WTC11 (cell line): ENCODE results near the gene NR5A1. TPM values are rescaled to one million over a fixed set of nuclear protein-coding genes. Genes with fewer than 3 reads are reported as not detected.

Experiments
- ATAC-seq: fragments of 200-7000 bp; cut with Tn5 transposase; 2 replicates; pipeline ENCODE4 v1.10.0; 2021; ENCODE audit warnings: mild to moderate bottlenecking, moderate library complexity
- CTCF ChIA-PET: fragments of 300-600 bp; sonication (Branson Sonifier 250); formaldehyde crosslinking; loops from one replicate; lab custom pipeline; 2021; ENCODE audit warnings: antibody characterized with exemption; lab: Charles Lee
- POLR2A ChIA-PET: fragments of 350-600 bp; sonication (Branson Sonifier 250); formaldehyde crosslinking; loops from one replicate; lab custom pipeline; 2021; ENCODE audit warnings: antibody characterized with exemption; lab: Charles Lee
- DNase-seq: peaks from one replicate; pipeline ENCODE4 v3.0.0; 2021; ENCODE audit warnings: low spot score
- H3K27ac Mint-ChIP-seq: 2 replicates; pipeline ENCODE4 v1.8.0; 2021; ENCODE audit warnings: mixed read lengths
- H3K27me3 Mint-ChIP-seq: 2 replicates; pipeline ENCODE4 v1.8.0; 2021; ENCODE audit warnings: low read depth, mild to moderate bottlenecking, moderate library complexity, mixed read lengths
- H3K36me3 Mint-ChIP-seq: 2 replicates; pipeline ENCODE4 v1.8.0; 2021; ENCODE audit warnings: mixed read lengths
- H3K4me1 Mint-ChIP-seq: 2 replicates; pipeline ENCODE4 v1.8.0; 2022; ENCODE audit warnings: mixed read lengths
- H3K4me3 Mint-ChIP-seq: 2 replicates; pipeline ENCODE4 v1.8.0; 2021; ENCODE audit warnings: mild to moderate bottlenecking, moderate library complexity, mixed read lengths
- H3K9me3 Mint-ChIP-seq: 2 replicates; pipeline ENCODE4 v1.8.0; 2021; ENCODE audit warnings: mixed read lengths
- CREB1 ChIP-seq: sonication (generic); formaldehyde crosslinking; IDR thresholded peaks from 2 replicates; pipeline ENCODE4 v1.8.0; 2023; ENCODE audit warnings: mild to moderate bottlenecking, missing genetic modification reagents
- ESRRA ChIP-seq: sonication (generic); formaldehyde crosslinking; IDR thresholded peaks from 2 replicates; pipeline ENCODE4 v1.8.1; 2022; ENCODE audit warnings: mild to moderate bottlenecking, missing genetic modification reagents, borderline replicate concordance
- FOXK1 ChIP-seq: sonication (generic); formaldehyde crosslinking; IDR thresholded peaks from 2 replicates; pipeline ENCODE4 v1.8.0; 2022; ENCODE audit warnings: mild to moderate bottlenecking, moderate library complexity, missing genetic modification reagents
- FOXP1 ChIP-seq: sonication (generic); formaldehyde crosslinking; IDR thresholded peaks from 2 replicates; pipeline ENCODE4 v1.8.0; 2022; ENCODE audit warnings: missing genetic modification reagents, mild to moderate bottlenecking, moderate library complexity, borderline replicate concordance
- GABPB1 ChIP-seq: sonication (generic); formaldehyde crosslinking; IDR thresholded peaks from 2 replicates; pipeline ENCODE4 v1.8.1; 2023; ENCODE audit warnings: mild to moderate bottlenecking, missing genetic modification reagents
- GRHL2 ChIP-seq: fragments of 250-450 bp; sonication (Bioruptor Pico); IDR thresholded peaks from 2 replicates; pipeline ENCODE4 v1.8.0; 2022; ENCODE audit warnings: mild to moderate bottlenecking, moderate library complexity; ENCODE audit not compliant: insufficient replicate concordance, severe bottlenecking
- GTF2I ChIP-seq: fragments of 250-450 bp; sonication (Bioruptor Pico); conservative IDR thresholded peaks from 2 replicates; pipeline ENCODE4 v1.4.0; 2021; ENCODE audit warnings: mild to moderate bottlenecking
- NFATC4 ChIP-seq: fragments of 250-450 bp; sonication (Bioruptor Pico); IDR thresholded peaks from 2 replicates; pipeline ENCODE4 v1.9.0; 2021; ENCODE audit warnings: mild to moderate bottlenecking
- SMAD3 ChIP-seq: sonication (generic); formaldehyde crosslinking; IDR thresholded peaks from 2 replicates; pipeline ENCODE4 v1.8.0; 2022; ENCODE audit warnings: missing genetic modification reagents, mild to moderate bottlenecking, borderline replicate concordance
- SMAD4 ChIP-seq: sonication (generic); formaldehyde crosslinking; IDR thresholded peaks from 2 replicates; pipeline ENCODE4 v1.8.0; 2022; ENCODE audit warnings: mild to moderate bottlenecking, missing genetic modification reagents
- TP53 ChIP-seq: sonication (generic); formaldehyde crosslinking; IDR thresholded peaks from 2 replicates; pipeline ENCODE4 v1.8.1; 2023; ENCODE audit warnings: mild to moderate bottlenecking, missing genetic modification reagents
- ZNF263 ChIP-seq: sonication (generic); formaldehyde crosslinking; IDR thresholded peaks from 2 replicates; pipeline ENCODE4 v1.8.1; 2022; ENCODE audit warnings: low read depth, mild to moderate bottlenecking, moderate library complexity, missing genetic modification reagents
- total RNA-seq: library from RNA; stranded (reverse); gene quantifications from 3 replicates; pipeline ENCODE4 v1.2.3, GENCODE V29; 2021
- TF ChIP-seq, protein P1 (sequence below): sonication (generic); formaldehyde crosslinking; IDR thresholded peaks from 2 replicates; pipeline ENCODE4 v1.8.1; 2022; ENCODE audit warnings: missing genetic modification reagents, borderline replicate concordance
- TF ChIP-seq, protein P2 (sequence below): sonication (generic); formaldehyde crosslinking; IDR thresholded peaks from 2 replicates; pipeline ENCODE4 v1.8.0; 2023; ENCODE audit warnings: missing genetic modification reagents
- TF ChIP-seq, protein P3 (sequence below): sonication (generic); formaldehyde crosslinking; IDR thresholded peaks from 2 replicates; pipeline ENCODE4 v1.8.0; 2022; ENCODE audit warnings: mild to moderate bottlenecking, missing genetic modification reagents
- TF ChIP-seq, protein P4 (sequence below): sonication (generic); formaldehyde crosslinking; conservative IDR thresholded peaks from 2 replicates; pipeline ENCODE4 v1.8.1; 2022; ENCODE audit warnings: mild to moderate bottlenecking, missing genetic modification reagents
- TF ChIP-seq, protein P5 (sequence below): sonication (generic); formaldehyde crosslinking; IDR thresholded peaks from 2 replicates; pipeline ENCODE4 v1.8.0; 2023; ENCODE audit warnings: missing genetic modification reagents, mild to moderate bottlenecking, borderline replicate concordance
- TF ChIP-seq, protein P6 (sequence below): sonication (generic); formaldehyde crosslinking; IDR thresholded peaks from 2 replicates; pipeline ENCODE4 v1.8.0; 2022; ENCODE audit warnings: missing genetic modification reagents

The NR5A1 gene
- total RNA-seq, 1 experiment from 2014 or later = 0.77 TPM

DNA sequence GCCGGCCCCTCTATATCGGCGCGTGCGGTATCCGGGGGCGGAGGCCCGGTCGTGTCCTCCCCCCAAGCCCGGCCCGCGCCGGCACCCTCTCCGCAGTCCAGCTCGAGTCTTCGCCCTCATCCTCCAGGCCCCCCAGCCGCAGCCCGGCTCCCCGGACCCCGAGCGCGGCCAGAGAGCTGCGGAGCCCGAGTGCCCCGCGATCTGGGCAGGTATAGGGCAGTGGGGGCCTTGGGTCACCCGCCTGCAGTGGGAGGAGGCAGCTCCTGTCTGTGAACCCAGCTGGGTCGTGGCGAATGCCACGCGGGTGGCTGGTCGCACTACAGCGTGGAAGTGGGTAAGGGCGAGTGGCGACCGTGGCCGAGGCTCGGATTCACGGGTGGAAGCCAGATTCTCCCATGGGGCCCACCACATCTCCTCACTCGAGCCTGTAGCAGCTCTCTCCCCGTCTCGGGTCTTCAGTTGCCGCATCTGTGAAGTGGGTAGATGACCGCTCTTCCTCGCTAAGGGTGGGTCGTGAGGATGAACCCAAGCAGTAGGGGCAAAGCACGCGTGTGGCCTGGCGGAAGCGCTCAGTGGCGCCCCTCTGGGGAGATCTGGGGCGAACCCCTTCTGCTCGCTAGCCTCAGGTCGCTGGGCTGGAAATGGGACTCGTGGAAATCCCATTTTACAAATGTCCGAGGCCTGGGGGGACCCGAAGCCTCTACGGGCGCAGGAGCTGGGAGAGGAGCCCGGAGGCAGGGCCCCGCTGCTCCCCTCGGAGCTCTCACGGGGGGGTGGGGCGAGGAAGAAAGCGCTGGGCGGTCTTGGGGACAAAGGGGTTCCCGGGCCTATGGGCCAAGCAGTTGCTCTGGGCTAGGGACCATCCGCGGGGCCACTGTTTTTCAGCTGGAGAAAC is 1.9 kb downstream of the NR5A1 start (continued):
- peak; percentile 87 for TF ChIP-seq GTF2I (CRISPR knock-in tag)
- TF ChIP-seq, protein P1, sequence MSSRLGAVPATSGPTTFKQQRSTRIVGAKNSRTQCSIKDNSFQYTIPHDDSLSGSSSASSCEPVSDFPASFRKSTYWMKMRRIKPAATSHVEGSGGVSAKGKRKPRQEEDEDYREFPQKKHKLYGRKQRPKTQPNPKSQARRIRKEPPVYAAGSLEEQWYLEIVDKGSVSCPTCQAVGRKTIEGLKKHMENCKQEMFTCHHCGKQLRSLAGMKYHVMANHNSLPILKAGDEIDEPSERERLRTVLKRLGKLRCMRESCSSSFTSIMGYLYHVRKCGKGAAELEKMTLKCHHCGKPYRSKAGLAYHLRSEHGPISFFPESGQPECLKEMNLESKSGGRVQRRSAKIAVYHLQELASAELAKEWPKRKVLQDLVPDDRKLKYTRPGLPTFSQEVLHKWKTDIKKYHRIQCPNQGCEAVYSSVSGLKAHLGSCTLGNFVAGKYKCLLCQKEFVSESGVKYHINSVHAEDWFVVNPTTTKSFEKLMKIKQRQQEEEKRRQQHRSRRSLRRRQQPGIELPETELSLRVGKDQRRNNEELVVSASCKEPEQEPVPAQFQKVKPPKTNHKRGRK (CRISPR knock-in tag) = no peak
- TF ChIP-seq, protein P2, sequence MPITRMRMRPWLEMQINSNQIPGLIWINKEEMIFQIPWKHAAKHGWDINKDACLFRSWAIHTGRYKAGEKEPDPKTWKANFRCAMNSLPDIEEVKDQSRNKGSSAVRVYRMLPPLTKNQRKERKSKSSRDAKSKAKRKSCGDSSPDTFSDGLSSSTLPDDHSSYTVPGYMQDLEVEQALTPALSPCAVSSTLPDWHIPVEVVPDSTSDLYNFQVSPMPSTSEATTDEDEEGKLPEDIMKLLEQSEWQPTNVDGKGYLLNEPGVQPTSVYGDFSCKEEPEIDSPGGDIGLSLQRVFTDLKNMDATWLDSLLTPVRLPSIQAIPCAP = no peak
- TF ChIP-seq ZNF263 (CRISPR knock-in tag) = no peak
- TF ChIP-seq, protein P3, sequence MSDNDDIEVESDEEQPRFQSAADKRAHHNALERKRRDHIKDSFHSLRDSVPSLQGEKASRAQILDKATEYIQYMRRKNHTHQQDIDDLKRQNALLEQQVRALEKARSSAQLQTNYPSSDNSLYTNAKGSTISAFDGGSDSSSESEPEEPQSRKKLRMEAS (CRISPR knock-in tag) = no peak
- TF ChIP-seq ESRRA (CRISPR knock-in tag) = no peak
- TF ChIP-seq FOXP1 (CRISPR knock-in tag) = 0 out of 2 replicates have a peak, but pooled peaks have one; percentile 43
- no peak for TF ChIP-seq CREB1
- TF ChIP-seq, protein P4, sequence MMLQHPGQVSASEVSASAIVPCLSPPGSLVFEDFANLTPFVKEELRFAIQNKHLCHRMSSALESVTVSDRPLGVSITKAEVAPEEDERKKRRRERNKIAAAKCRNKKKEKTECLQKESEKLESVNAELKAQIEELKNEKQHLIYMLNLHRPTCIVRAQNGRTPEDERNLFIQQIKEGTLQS (CRISPR knock-in tag) = no peak
- TF ChIP-seq NFATC4 (CRISPR knock-in tag) = no peak
- no peak for TF ChIP-seq TP53 (CRISPR knock-in tag)

DNA sequence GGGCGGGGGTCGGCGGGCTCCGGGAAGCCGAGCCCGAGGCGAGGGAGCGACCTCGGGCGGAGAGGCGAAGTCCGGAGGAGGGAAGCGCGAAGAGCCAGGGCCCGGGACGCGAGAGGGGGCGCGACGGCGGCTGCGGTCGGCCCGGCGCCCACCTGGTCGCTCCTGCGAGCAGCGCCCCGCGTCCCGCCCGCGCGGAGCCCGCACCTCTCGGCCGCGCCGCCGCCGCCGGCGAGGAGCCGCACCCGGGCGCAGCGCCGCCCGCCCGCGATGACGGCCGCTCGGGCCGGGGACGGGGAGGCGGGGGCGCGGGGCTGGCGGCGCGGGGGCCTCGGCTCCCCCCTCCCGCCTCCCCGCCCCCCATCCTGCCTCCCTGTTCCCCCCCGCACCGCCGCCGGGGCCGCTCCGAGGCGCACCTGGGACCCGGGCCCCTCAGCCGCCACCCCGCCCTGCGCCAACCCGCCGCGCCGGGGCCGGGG is 2.6 kb downstream of the NR5A1 start:
- no peak for TF ChIP-seq FOXK1
- no peak for TF ChIP-seq SMAD4
- TF ChIP-seq SMAD3 (CRISPR knock-in tag) = no peak
- no peak for TF ChIP-seq GABPB1 (CRISPR knock-in tag)
- no peak for TF ChIP-seq TP53 (CRISPR knock-in tag)
- no peak for TF ChIP-seq ESRRA (CRISPR knock-in tag)
- ChIA-PET POLR2A (no interaction called here), CTCF (interaction anchor here (1.0 to 3.6 kb wide), 7 partner anchors 13 to 352 kb away, joined by 3 to 15 read pairs (median 6); partner anchors contain the start of gene WDR38)
- no peak overlapping the region for H3K27ac Mint-ChIP-seq
- no peaks in the 10 kb centered on the region for H3K9me3 Mint-ChIP-seq
- ATAC-seq (peak; percentile 5), DNase-seq (no peak)
- 0 out of 2 replicates have a peak, but pooled peaks cover 4% of the 10 kb centered on the region for H3K36me3 Mint-ChIP-seq
- peak overlapping the region; percentile 85; the same call in 1 of the 2 replicates for H3K4me3 Mint-ChIP-seq
- H3K27me3 Mint-ChIP-seq = peaks cover 59% of the 10 kb centered on the region
- peaks cover 13% of the 10 kb centered on the region for H3K4me1 Mint-ChIP-seq

DNA sequence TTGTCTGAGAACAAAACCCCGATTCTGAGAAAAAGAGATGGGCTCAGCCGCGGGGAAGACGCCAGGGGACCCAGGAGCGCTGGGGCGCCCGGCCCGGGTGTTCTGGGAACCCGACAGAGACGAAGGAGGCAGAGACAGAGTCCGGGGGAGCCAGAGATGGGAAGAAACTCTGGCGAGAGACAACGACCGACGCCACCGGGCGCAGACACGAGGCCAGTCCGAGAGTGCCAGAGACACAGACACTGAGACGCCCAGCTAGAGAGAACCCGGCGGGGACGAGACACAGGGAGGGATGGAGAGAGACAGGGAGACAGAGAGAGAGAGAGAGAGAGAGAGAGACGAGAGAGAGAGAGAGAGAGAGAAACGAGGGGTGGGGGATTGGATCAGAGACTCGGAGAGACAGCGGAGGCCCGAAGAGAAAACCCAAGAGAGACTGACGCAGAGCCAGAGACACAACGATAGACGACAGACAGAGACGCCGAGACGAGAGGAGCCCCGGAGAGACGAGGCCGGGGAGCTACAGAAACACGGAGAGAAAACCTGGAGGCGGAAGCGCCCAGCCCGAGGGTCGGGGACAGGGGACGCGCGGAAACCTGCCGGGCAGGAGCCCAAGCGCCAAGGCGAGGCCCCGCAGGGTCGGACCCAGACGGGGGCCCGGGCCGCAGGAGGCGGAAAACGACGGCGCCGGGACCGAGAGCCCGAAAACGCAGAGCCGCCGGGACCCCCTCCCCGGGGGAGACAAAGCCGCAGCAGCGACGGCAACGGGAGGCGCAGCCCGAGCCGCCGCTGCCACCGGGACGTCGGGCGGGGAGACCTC is 3.3 kb downstream of the NR5A1 start:
- ATAC-seq = peak; percentile 3; the same call in 1 of the 2 replicates
- no peak for TF ChIP-seq TP53 (CRISPR knock-in tag)
- TF ChIP-seq, protein P5, sequence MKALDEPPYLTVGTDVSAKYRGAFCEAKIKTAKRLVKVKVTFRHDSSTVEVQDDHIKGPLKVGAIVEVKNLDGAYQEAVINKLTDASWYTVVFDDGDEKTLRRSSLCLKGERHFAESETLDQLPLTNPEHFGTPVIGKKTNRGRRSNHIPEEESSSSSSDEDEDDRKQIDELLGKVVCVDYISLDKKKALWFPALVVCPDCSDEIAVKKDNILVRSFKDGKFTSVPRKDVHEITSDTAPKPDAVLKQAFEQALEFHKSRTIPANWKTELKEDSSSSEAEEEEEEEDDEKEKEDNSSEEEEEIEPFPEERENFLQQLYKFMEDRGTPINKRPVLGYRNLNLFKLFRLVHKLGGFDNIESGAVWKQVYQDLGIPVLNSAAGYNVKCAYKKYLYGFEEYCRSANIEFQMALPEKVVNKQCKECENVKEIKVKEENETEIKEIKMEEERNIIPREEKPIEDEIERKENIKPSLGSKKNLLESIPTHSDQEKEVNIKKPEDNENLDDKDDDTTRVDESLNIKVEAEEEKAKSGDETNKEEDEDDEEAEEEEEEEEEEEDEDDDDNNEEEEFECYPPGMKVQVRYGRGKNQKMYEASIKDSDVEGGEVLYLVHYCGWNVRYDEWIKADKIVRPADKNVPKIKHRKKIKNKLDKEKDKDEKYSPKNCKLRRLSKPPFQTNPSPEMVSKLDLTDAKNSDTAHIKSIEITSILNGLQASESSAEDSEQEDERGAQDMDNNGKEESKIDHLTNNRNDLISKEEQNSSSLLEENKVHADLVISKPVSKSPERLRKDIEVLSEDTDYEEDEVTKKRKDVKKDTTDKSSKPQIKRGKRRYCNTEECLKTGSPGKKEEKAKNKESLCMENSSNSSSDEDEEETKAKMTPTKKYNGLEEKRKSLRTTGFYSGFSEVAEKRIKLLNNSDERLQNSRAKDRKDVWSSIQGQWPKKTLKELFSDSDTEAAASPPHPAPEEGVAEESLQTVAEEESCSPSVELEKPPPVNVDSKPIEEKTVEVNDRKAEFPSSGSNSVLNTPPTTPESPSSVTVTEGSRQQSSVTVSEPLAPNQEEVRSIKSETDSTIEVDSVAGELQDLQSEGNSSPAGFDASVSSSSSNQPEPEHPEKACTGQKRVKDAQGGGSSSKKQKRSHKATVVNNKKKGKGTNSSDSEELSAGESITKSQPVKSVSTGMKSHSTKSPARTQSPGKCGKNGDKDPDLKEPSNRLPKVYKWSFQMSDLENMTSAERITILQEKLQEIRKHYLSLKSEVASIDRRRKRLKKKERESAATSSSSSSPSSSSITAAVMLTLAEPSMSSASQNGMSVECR (CRISPR knock-in tag) = 0 out of 2 replicates have a peak, but pooled peaks have one; percentile 5
- TF ChIP-seq, protein P6, sequence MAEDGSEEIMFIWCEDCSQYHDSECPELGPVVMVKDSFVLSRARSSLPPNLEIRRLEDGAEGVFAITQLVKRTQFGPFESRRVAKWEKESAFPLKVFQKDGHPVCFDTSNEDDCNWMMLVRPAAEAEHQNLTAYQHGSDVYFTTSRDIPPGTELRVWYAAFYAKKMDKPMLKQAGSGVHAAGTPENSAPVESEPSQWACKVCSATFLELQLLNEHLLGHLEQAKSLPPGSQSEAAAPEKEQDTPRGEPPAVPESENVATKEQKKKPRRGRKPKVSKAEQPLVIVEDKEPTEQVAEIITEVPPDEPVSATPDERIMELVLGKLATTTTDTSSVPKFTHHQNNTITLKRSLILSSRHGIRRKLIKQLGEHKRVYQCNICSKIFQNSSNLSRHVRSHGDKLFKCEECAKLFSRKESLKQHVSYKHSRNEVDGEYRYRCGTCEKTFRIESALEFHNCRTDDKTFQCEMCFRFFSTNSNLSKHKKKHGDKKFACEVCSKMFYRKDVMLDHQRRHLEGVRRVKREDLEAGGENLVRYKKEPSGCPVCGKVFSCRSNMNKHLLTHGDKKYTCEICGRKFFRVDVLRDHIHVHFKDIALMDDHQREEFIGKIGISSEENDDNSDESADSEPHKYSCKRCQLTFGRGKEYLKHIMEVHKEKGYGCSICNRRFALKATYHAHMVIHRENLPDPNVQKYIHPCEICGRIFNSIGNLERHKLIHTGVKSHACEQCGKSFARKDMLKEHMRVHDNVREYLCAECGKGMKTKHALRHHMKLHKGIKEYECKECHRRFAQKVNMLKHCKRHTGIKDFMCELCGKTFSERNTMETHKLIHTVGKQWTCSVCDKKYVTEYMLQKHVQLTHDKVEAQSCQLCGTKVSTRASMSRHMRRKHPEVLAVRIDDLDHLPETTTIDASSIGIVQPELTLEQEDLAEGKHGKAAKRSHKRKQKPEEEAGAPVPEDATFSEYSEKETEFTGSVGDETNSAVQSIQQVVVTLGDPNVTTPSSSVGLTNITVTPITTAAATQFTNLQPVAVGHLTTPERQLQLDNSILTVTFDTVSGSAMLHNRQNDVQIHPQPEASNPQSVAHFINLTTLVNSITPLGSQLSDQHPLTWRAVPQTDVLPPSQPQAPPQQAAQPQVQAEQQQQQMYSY (CRISPR knock-in tag) = peak; percentile 74
- no peak for TF ChIP-seq GRHL2 (CRISPR knock-in tag)
- TF ChIP-seq, all 79 proteins: peak for 2
- ChIA-PET POLR2A (no interaction called here), CTCF (interaction anchor here (1.1 to 3.6 kb wide), 2 partner anchors 23 to 33 kb away, joined by 3 to 15 read pairs; no protein-coding TSS in a partner anchor)
- H3K27me3 Mint-ChIP-seq = peaks cover 59% of the 10 kb centered on the region
- H3K4me1 Mint-ChIP-seq = peaks cover 13% of the 10 kb centered on the region
- DNase-seq = peak; percentile 35
- H3K4me3 Mint-ChIP-seq = peak overlapping the region; percentile 85
- H3K27ac Mint-ChIP-seq = no peak overlapping the region
- H3K9me3 Mint-ChIP-seq = no peaks in the 10 kb centered on the region
- 0 out of 2 replicates have a peak, but pooled peaks cover 4% of the 10 kb centered on the region for H3K36me3 Mint-ChIP-seq
